Neural progenitor cell (in vitro differentiated cells): ENCODE results near the gene EFS. TPM values are rescaled to one million over a fixed set of nuclear protein-coding genes. Genes with fewer than 3 reads are reported as not detected.
A peak's percentile ranks its signal among the peaks of the same experiment; 100 is the strongest.

Source experiments
- DNase-seq: peaks from one replicate; pipeline ENCODE4 v3.0.0-alpha.2; 2016; ENCODE audit warnings: low spot score
- H2AFZ ChIP-seq: fragments of 200-600 bp; sonication (generic); replicated peaks from 2 replicates; pipeline ENCODE4 v1.6.1; 2016; ENCODE audit warnings: antibody characterized with exemption
- H3F3A ChIP-seq: fragments of 200-600 bp; sonication (generic); 2 replicates; pipeline ENCODE4 v1.6.1; 2016; ENCODE audit warnings: antibody characterized with exemption, low read depth
- H3K27ac ChIP-seq: fragments of 200-600 bp; sonication (generic); 2 replicates; pipeline ENCODE4 v1.5.1; 2016; ENCODE audit warnings: mild to moderate bottlenecking
- H3K27me3 ChIP-seq: fragments of 200-600 bp; sonication (generic); 2 replicates; pipeline ENCODE4 v1.6.1; 2016; ENCODE audit warnings: mild to moderate bottlenecking, moderate library complexity
- H3K36me3 ChIP-seq: fragments of 200-600 bp; sonication (generic); 2 replicates; pipeline ENCODE4 v1.5.1; 2016
- H3K4me1 ChIP-seq: fragments of 200-600 bp; sonication (generic); 2 replicates; pipeline ENCODE4 v1.6.1; 2016; ENCODE audit warnings: mixed run types
- H3K4me2 ChIP-seq: fragments of 200-600 bp; sonication (generic); 2 replicates; pipeline ENCODE4 v1.6.1; 2016
- H3K4me3 ChIP-seq: fragments of 200-600 bp; sonication (generic); 2 replicates; pipeline ENCODE4 v1.5.1; 2016
- H3K79me2 ChIP-seq: fragments of 200-600 bp; sonication (generic); 2 replicates; pipeline ENCODE4 v1.6.1; 2016; ENCODE audit warnings: low read depth
- H3K9ac ChIP-seq: fragments of 200-600 bp; sonication (generic); 2 replicates; pipeline ENCODE4 v1.6.1; 2016
- H3K9me3 ChIP-seq: fragments of 200-600 bp; sonication (generic); 2 replicates; pipeline ENCODE4 v1.5.1; 2016; ENCODE audit warnings: low read depth
- H4K20me1 ChIP-seq: fragments of 200-600 bp; sonication (generic); 2 replicates; pipeline ENCODE4 v1.6.1; 2016; ENCODE audit warnings: low read depth
- H3K27ac Mint-ChIP-seq: 3 replicates; pipeline ENCODE4 v1.8.0; 2021; ENCODE audit warnings: mixed read lengths
- H3K27me3 Mint-ChIP-seq: 2 replicates; pipeline ENCODE4 v1.8.0; 2022; ENCODE audit warnings: low read depth, mild to moderate bottlenecking, inconsistent platforms, moderate library complexity, mixed read lengths; ENCODE audit not compliant: insufficient read depth
- H3K36me3 Mint-ChIP-seq: 3 replicates; pipeline ENCODE4 v1.8.0; 2021; ENCODE audit warnings: mixed read lengths
- H3K4me1 Mint-ChIP-seq: 3 replicates; pipeline ENCODE4 v1.8.0; 2021; ENCODE audit warnings: mixed read lengths
- H3K4me3 Mint-ChIP-seq: 3 replicates; pipeline ENCODE4 v1.8.0; 2021; ENCODE audit warnings: mild to moderate bottlenecking, moderate library complexity, mixed read lengths
- H3K9me3 Mint-ChIP-seq: 3 replicates; pipeline ENCODE4 v1.8.0; 2020; ENCODE audit warnings: mixed read lengths
- EZH2 ChIP-seq: fragments of 200-600 bp; sonication (generic); IDR thresholded peaks from 2 replicates; pipeline ENCODE4 v1.6.1; 2017; ENCODE audit warnings: antibody characterized with exemption, mild to moderate bottlenecking, moderate library complexity
- EZH2phosphoT487 ChIP-seq: fragments of 200-600 bp; sonication (generic); IDR thresholded peaks from 2 replicates; pipeline ENCODE4 v1.6.1; 2017; ENCODE audit warnings: antibody characterized with exemption
- microRNA counts: library from miRNA; unstranded; fragments of <30 nt; microRNA quantifications from one replicate; lab custom pipeline; 2016
- microRNA-seq: library from miRNA; unstranded; fragments of <30 nt; microRNA quantifications from one replicate; pipeline ENCODE4, GENCODE V29; 2016
- small RNA-seq: library from RNA; depleted of rRNA; stranded (forward); fragments of <200 nt; gene quantifications from one replicate; pipeline ENCODE3, GENCODE V24; 2015
- total RNA-seq: library from RNA; depleted of rRNA; stranded (reverse); fragments of >200 nt; gene quantifications from 2 replicates; pipeline ENCODE4 v1.2.3, GENCODE V29; 2015; ENCODE audit warnings: low replicate concordance
- TF ChIP-seq, protein P1 (sequence below): fragments of 200-600 bp; sonication (generic); IDR thresholded peaks from 2 replicates; pipeline ENCODE4 v1.5.1; 2017; ENCODE audit warnings: antibody characterized with exemption, mild to moderate bottlenecking

Gene EFS
- total RNA-seq, 1 donor from 2014 or later = 21.7 TPM

DNA sequence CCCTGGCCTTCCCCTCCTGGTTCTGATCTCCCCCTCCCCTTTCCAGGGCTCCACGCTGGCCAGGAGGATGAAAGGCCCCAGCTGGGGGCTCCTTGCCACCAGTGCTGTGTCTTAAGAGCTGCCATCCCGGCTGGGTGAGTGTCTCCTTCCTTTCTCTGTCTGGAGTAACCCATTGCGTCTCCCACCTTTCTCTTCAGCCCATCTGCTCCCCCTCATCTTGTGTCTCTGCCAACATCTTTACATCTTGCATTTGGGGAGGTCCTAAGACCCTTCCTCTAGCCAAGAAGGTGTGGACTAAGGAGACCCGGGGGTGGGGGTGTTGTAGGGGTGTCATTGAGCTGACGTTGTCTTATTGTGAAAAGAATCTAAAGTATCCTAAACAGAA lies 57.8 kb downstream of the EFS start:
- Histone ChIP-seq H3F3A (peaks cover 22% of the 10 kb centered on the region), H3K36me3 (no peaks in the 10 kb centered on the region), H3K79me2 (peaks cover 22% of the 10 kb centered on the region), H2AFZ (no peak overlapping the region), H3K9ac (peak overlapping the region; percentile 82), H3K27me3 (peaks cover 15% of the 10 kb centered on the region), H3K9me3 (no peaks in the 10 kb centered on the region), H4K20me1 (no peaks in the 10 kb centered on the region), H3K4me3 (peak overlapping the region; percentile 74), H3K27ac (no peak overlapping the region), H3K4me1 (peaks cover 16% of the 10 kb centered on the region), H3K4me2 (peak overlapping the region; percentile 79)
- TF ChIP-seq, protein P1, sequence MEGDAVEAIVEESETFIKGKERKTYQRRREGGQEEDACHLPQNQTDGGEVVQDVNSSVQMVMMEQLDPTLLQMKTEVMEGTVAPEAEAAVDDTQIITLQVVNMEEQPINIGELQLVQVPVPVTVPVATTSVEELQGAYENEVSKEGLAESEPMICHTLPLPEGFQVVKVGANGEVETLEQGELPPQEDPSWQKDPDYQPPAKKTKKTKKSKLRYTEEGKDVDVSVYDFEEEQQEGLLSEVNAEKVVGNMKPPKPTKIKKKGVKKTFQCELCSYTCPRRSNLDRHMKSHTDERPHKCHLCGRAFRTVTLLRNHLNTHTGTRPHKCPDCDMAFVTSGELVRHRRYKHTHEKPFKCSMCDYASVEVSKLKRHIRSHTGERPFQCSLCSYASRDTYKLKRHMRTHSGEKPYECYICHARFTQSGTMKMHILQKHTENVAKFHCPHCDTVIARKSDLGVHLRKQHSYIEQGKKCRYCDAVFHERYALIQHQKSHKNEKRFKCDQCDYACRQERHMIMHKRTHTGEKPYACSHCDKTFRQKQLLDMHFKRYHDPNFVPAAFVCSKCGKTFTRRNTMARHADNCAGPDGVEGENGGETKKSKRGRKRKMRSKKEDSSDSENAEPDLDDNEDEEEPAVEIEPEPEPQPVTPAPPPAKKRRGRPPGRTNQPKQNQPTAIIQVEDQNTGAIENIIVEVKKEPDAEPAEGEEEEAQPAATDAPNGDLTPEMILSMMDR = no peak
- no peak for TF ChIP-seq EZH2phosphoT487
- TF ChIP-seq EZH2 = no peak
- peak overlapping the region; percentile 85 for H3K27ac Mint-ChIP-seq
- no peak for DNase-seq
- H3K36me3 Mint-ChIP-seq = peaks cover 15% of the 10 kb centered on the region
- H3K4me1 Mint-ChIP-seq = peaks cover 26% of the 10 kb centered on the region
- peaks cover 5% of the 10 kb centered on the region for H3K27me3 Mint-ChIP-seq
- peak overlapping the region; percentile 94 for H3K4me3 Mint-ChIP-seq
- peaks cover 4% of the 10 kb centered on the region for H3K9me3 Mint-ChIP-seq

DNA sequence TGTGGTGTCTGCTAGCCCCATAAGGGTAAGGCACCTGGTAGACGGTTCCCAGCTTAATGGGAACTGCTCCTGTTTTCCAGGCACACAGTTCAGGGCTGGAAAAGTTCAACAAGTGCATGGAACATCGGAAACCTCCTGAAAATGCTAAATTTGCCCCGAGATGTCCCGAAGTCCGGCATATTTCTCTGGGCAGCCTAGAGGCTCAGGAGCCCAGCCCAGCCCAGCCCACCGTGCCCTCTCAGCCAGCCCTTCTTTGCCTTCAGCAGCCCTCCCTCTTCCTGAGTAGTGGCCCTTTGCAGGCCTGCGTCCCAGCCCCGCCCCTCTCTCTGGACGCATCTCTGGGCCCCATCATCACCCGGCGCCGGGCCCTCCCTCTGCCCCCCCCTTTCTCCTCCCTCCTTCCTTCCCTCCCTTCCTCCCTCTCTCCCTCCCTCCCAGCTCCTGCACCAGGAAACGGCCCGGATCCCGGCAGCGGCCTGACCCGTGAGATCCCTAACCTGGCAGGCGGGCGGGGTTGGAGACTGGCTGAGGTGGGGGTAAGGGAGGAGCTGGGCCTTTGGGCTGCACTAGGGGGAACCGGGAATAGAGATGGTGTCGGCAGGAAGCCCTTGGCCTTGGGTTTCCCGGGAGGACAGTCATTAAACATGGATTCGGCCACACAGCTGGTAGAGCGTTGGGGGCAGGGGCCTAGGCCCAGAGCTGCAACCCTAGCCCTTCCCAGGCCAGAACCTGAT lies 58.4 kb downstream of the EFS start, which contains the start of gene BCL2L2:
BCL2L2 (plus strand) TSS at position 422 of the 734 bp plus-strand sequence. CDS start 935 bp downstream, outside the sequence.
- no peaks in the 10 kb centered on the region for H4K20me1 ChIP-seq
- peak within 1 kb of the TSS; percentile 79 for H3K4me2 ChIP-seq
- H3K9me3 Mint-ChIP-seq = peaks cover 4% of the 10 kb centered on the region
- TF ChIP-seq EZH2 (no peak), EZH2phosphoT487 (no peak)
- TF ChIP-seq, protein P1 = no peak
- H3K27me3 Mint-ChIP-seq = peaks cover 5% of the 10 kb centered on the region
- H3K36me3 Mint-ChIP-seq = peaks cover 11% of the 10 kb centered on the region
- peak within 1 kb of the TSS; percentile 82 for H3K9ac ChIP-seq
- H3K27ac ChIP-seq = peak within 1 kb of the TSS; percentile 62
- H3K36me3 ChIP-seq = no peaks in the 10 kb centered on the region
- peaks cover 26% of the 10 kb centered on the region for H3K4me1 Mint-ChIP-seq
- H2AFZ ChIP-seq = peak within 1 kb of the TSS; percentile 96
- peak within 1 kb of the TSS; percentile 74 for H3K4me3 ChIP-seq
- peaks cover 16% of the 10 kb centered on the region for H3K4me1 ChIP-seq
- peak within 1 kb of the TSS; percentile 94 for H3K4me3 Mint-ChIP-seq
- peaks cover 27% of the 10 kb centered on the region for H3F3A ChIP-seq
- H3K9me3 ChIP-seq = no peaks in the 10 kb centered on the region
- peak; percentile 96 for DNase-seq
- H3K79me2 ChIP-seq = peaks cover 22% of the 10 kb centered on the region
- H3K27ac Mint-ChIP-seq = peak within 1 kb of the TSS; percentile 89
- peaks cover 15% of the 10 kb centered on the region for H3K27me3 ChIP-seq

MicroRNAs encoded within 50 kb of the gene (microRNA counts, 767-probe panel; counts per million panel counts)
- microRNA hsa-miR-208a (lab: Ali Mortazavi, UCI) = 460 counts per million, percentile 90 among the panel's probes with 10 or more counts

Small RNA genes within 50 kb of the gene (microRNA-seq; reads per million reads assigned to microRNA genes)
- not detected for gene MIR208A

Small RNA genes within 50 kb of the gene (small RNA-seq; reads per million reads assigned to genes)
- gene MIR208A = not detected

Other genes with a start within 250 kb of the EFS start
- gene CEBPE, start 245.9 kb downstream of the EFS start, total RNA-seq = not detected in 2 replicates
- 56.5 and 83.7 TPM in 2 replicates for gene SLC7A8, start 181.5 kb downstream of the EFS start, total RNA-seq
- 0.50 TPM in 1 of 2 replicates, not detected in the other for gene RNF212B, start 127.2 kb downstream of the EFS start, total RNA-seq
- gene HOMEZ, start 79.0 kb downstream of the EFS start, total RNA-seq = 21.0 and 22.7 TPM in 2 replicates
- gene PPP1R3E, start 62.3 kb downstream of the EFS start, total RNA-seq = 6.3 and 10.6 TPM in 2 replicates
- 14.9 and 18.0 TPM in 2 replicates for gene BCL2L2, start 58.3 kb downstream of the EFS start, total RNA-seq
- 264 and 298 TPM in 2 replicates for gene PABPN1, start 43.7 kb downstream of the EFS start, total RNA-seq
- 22.2 and 80.8 TPM in 2 replicates for gene SLC22A17, start 12.3 kb downstream of the EFS start, total RNA-seq
- not detected in 2 replicates for gene IL25, start 7.6 kb upstream of the EFS start, total RNA-seq
- gene CMTM5, start 11.9 kb upstream of the EFS start, total RNA-seq = 4.3 and 6.9 TPM in 2 replicates
- 0.03 TPM in 1 of 2 replicates, not detected in the other for gene MYH6, start 43.1 kb upstream of the EFS start, total RNA-seq
- gene MYH7, start 70.5 kb upstream of the EFS start, total RNA-seq = 0.19 TPM in 1 of 2 replicates, not detected in the other
- gene NGDN, start 104.5 kb upstream of the EFS start, total RNA-seq = 51.1 and 60.1 TPM in 2 replicates
- gene ZFHX2, start 186.6 kb upstream of the EFS start, total RNA-seq = 0.90 and 2.2 TPM in 2 replicates
- 7.7 and 17.0 TPM in 2 replicates for gene THTPA, start 191.1 kb upstream of the EFS start, total RNA-seq
- 65.4 and 126 TPM in 2 replicates for gene AP1G2, start 202.6 kb upstream of the EFS start, total RNA-seq
- 3.2 and 13.5 TPM in 2 replicates for gene JPH4, start 213.6 kb upstream of the EFS start, total RNA-seq